HK-2 (cell line): ENCODE measurements around the gene FKBP5.
"Not testable (repeated sequence)": the region's sequence is repeated elsewhere in the genome, so short reads cannot be mapped to it uniquely, and the experiment has no call there.

Source experiments
- DNase-seq: peaks from one replicate; pipeline ENCODE4 v3.0.0-alpha.2; 2018; ENCODE audit not compliant: unreplicated experiment

The FKBP5 gene

DNA sequence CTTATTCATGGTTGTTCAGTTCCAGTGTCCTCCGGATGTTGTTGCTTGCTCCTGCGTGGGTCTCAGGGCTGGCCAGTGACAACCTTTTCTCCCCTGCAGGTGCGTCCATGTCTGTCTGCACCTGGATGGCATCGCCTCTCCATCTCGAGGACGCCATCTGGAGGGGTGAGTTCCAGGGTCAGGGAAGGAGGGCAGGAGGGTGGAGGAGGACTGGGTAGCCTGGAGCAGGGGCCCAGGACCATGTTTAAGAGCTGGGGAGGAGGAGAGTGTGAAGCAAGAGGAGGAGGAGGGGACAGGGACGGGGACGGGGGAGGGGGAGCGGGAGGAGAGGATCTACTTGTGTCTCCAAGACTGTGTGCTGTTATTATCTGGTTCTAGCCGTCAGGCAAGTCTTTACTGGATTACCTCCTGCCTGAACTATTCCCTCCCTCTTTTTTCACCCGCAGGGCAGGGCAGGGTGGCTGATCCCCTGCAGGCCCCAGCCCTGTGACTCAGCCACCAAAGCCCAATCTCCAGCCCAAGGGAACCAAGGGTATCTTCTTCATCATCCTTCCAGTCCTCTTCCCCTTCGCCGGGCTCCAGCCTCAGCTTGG, 143.8 kb downstream of the FKBP5 start:
- no peak for DNase-seq

- DNase-seq: no peak
Observed at GRCh38 chr6:35543459-35544193, 145.1 kb downstream of the FKBP5 start.

DNA sequence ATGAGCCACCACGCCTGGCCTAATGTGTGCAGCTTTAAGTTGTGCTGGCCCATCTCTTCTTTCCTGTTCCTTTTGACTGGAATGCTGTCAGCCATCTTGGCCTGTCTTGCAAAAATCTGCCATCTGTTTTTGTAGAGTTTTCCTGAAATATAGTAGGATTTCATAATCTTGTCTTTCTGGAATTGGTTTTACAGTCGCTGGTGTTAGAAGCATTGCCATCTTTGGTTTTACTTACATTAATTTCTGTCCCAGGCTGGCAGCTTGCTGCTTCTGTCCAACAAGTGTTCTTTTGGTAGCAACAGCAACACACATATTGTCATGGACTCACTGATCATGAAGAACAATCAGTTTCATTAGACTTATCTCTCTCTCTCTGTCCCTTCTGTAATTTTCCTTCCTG, 146.9 kb downstream of the FKBP5 start:
- DNase-seq: no peak

- no peak for DNase-seq
Observed at GRCh38 chr6:35539223-35539622, 149.5 kb downstream of the FKBP5 start.

GRCh38 chr6:35535847-35536246, 152.9 kb downstream of the FKBP5 start:
- DNase-seq: not testable (repeated sequence)

DNA sequence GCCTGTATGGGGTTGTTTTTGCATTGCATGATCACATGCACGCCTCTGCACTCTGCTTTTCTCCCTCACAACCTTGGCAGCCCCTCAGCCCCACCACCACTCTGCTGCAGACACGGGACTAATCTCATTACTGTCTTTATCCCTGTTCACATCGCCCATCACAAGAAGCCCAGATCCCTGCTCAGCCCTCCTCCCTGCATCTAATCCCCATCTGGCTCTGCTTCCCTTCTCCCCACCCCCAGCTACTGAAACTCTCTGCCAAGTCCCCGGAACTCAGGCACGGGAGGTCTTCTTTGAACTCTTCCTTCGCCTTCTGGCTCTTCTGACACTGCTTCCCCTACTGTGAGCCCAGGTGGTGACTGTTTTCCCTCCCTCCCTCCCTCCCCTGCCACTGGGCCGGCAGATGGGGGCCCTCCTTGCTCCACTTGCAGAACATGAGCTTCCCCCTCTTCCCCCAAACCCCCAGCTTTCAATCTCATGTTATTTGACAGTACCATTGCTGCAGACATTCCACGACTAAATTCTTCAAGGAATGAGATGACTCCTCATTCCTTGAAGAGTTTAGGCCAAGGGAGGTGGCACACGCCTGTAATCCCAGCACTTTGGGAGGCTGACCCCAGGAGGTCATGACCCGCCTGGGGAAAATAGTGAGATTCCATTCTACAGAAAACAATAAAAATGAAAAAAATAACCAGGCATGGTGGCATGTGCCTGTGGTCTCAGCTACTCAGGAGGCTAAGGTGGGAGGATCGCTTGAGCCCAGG, 154.1 kb downstream of the FKBP5 start:
- DNase-seq: no peak

GRCh38 chr6:35533981-35534380, 154.7 kb downstream of the FKBP5 start:
- no peak for DNase-seq

DNA sequence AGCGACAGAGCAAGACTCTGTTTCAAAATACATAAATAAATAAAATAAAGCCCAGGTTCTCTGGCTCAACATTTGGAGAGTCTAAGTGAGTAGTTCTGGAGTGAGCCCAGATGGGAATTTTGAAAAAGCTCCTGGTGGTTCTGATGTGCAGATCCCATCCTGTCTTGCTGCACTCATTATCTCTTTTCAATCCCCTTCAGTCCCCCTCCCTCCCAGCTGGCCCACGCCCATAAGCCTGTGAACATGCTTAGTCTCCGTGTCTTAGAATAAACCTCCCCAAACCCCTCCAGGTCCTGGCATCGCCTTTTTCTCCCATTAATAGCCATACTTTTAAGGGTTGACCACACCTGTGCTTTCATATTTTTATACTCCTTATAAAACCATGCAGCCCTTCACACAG, 156.6 kb downstream of the FKBP5 start:
- DNase-seq: no peak

GRCh38 chr6:35524380-35525020, 164.2 kb downstream of the FKBP5 start:
- DNase-seq: no peak
